ENCODE data around the gene GARNL3.

The GARNL3 gene

GRCh38 chr9:127360829-127361228 is 96.3 kb downstream of the GARNL3 start:
- TF ChIP-seq CTCF (IDR thresholded peaks at IDR 0.05; ENCODE audit: insufficient read depth, low read length) (no peak), POLR2AphosphoS5 (IDR thresholded peaks at IDR 0.05; ENCODE audit: low read depth) (no peak), SPI1 (IDR thresholded peaks at IDR 0.05; ENCODE audit: borderline replicate concordance, low read depth) (no peak), REST (IDR thresholded peaks at IDR 0.05; ENCODE audit: insufficient replicate concordance, low read depth) (no peak), GABPA (IDR thresholded peaks at IDR 0.05; ENCODE audit: low read depth) (no peak)
- Histone ChIP-seq H3K4me3 (replicated peaks; ENCODE audit: insufficient read depth, low read length) (no peak overlapping the region), H3K27me3 (ENCODE audit: insufficient read depth, poor library complexity, severe bottlenecking) (no peaks in the 10 kb centered on the region), H3K27ac (replicated peaks) (peak overlapping the region; percentile 80)
- peak; percentile 7 to 40 for DNase-seq (ENCODE audit: low read depth in 1 of 2, low spot score in 1 of 2)

GRCh38 chr9:127361561-127361960 is 97.0 kb downstream of the GARNL3 start:
- no peak overlapping the region for H3K4me3 ChIP-seq (replicated peaks; ENCODE audit: insufficient read depth, low read length)
- TF ChIP-seq SPI1 (IDR thresholded peaks at IDR 0.05; ENCODE audit: borderline replicate concordance, low read depth) (peak; percentile 85), CTCF (IDR thresholded peaks at IDR 0.05; ENCODE audit: insufficient read depth, low read length) (no peak), POLR2AphosphoS5 (IDR thresholded peaks at IDR 0.05; ENCODE audit: low read depth) (peak; percentile 64)
- H3K27me3 ChIP-seq (ENCODE audit: insufficient read depth, poor library complexity, severe bottlenecking): no peaks in the 10 kb centered on the region
- peak overlapping the region; percentile 80 for H3K27ac ChIP-seq (replicated peaks)
- peak; percentile 22 to 67 for DNase-seq (ENCODE audit: low read depth in 1 of 2, low spot score in 1 of 2)

- Histone ChIP-seq H3K27ac (replicated peaks) (peak overlapping the region; percentile 80), H3K27me3 (ENCODE audit: insufficient read depth, poor library complexity, severe bottlenecking) (no peaks in the 10 kb centered on the region), H3K4me3 (replicated peaks; ENCODE audit: insufficient read depth, low read length) (no peak overlapping the region)
- DNase-seq (ENCODE audit: low read depth in 1 of 2, low spot score in 1 of 2): no peak
- TF ChIP-seq CTCF (IDR thresholded peaks at IDR 0.05; ENCODE audit: insufficient read depth, low read length): no peak
- TF ChIP-seq GABPA (IDR thresholded peaks at IDR 0.05; ENCODE audit: low read depth): no peak
- no peak for TF ChIP-seq SPI1 (IDR thresholded peaks at IDR 0.05; ENCODE audit: borderline replicate concordance, low read depth)
- TF ChIP-seq POLR2AphosphoS5 (IDR thresholded peaks at IDR 0.05; ENCODE audit: low read depth): no peak
- no peak for TF ChIP-seq REST (IDR thresholded peaks at IDR 0.05; ENCODE audit: insufficient replicate concordance, low read depth)
Measured at GRCh38 chr9:127362829-127363228, 98.3 kb downstream of the GARNL3 start.

- no peak for TF ChIP-seq CTCF (IDR thresholded peaks at IDR 0.05; ENCODE audit: insufficient read depth, low read length)
- no peak for TF ChIP-seq SPI1 (IDR thresholded peaks at IDR 0.05; ENCODE audit: borderline replicate concordance, low read depth)
- TF ChIP-seq POLR2AphosphoS5 (IDR thresholded peaks at IDR 0.05; ENCODE audit: low read depth): no peak
- no peak for TF ChIP-seq GABPA (IDR thresholded peaks at IDR 0.05; ENCODE audit: low read depth)
- Histone ChIP-seq H3K27ac (replicated peaks) (no peak overlapping the region), H3K4me3 (replicated peaks; ENCODE audit: insufficient read depth, low read length) (no peak overlapping the region), H3K27me3 (ENCODE audit: insufficient read depth, poor library complexity, severe bottlenecking) (no peaks in the 10 kb centered on the region)
- DNase-seq (ENCODE audit: low read depth in 1 of 2, low spot score in 1 of 2): no peak
Measured at GRCh38 chr9:127365461-127365860, 100.9 kb downstream of the GARNL3 start.

Measured in HL-60 (cell line).